WERI-Rb-1 (cell line): ENCODE results near the gene NR2F6.

Experiments used
- DNase-seq: peaks from one replicate; pipeline ENCODE4 v3.0.0-alpha.2; 2020
- H3K27ac ChIP-seq: fragments of 250-450 bp; sonication (Bioruptor Pico); 2 replicates; pipeline ENCODE4 v1.5.1; 2020; ENCODE audit warnings: mild to moderate bottlenecking, moderate library complexity
- H3K27me3 ChIP-seq: fragments of 250-450 bp; sonication (Bioruptor Pico); 2 replicates; pipeline ENCODE4 v1.5.1; 2021; ENCODE audit warnings: mild to moderate bottlenecking, low read depth, moderate library complexity; ENCODE audit not compliant: insufficient read depth, severe bottlenecking
- H3K36me3 ChIP-seq: fragments of 250-450 bp; sonication (Bioruptor Pico); 2 replicates; pipeline ENCODE4 v1.5.1; 2020; ENCODE audit warnings: mild to moderate bottlenecking, moderate library complexity
- H3K4me3 ChIP-seq: 2 replicates; pipeline ENCODE4 v1.5.1; 2011; ENCODE audit warnings: low read depth, mild to moderate bottlenecking, control low read depth, low read length
- H3K9me3 ChIP-seq: fragments of 250-450 bp; sonication (Bioruptor Pico); 2 replicates; pipeline ENCODE4 v1.5.1; 2021; ENCODE audit warnings: mild to moderate bottlenecking, moderate library complexity; ENCODE audit not compliant: severe bottlenecking
- CTCF ChIP-seq: IDR thresholded peaks from 2 replicates; pipeline ENCODE4 v1.5.1; 2011; ENCODE audit warnings: low read depth, mild to moderate bottlenecking, control low read depth, inconsistent platforms, low read length

The NR2F6 gene

GRCh38 chr19:17185590-17185989, 60.1 kb downstream of the NR2F6 start:
- H3K27ac ChIP-seq: no peak overlapping the region
- no peak for TF ChIP-seq CTCF
- H3K36me3 ChIP-seq: peaks cover 26% of the 10 kb centered on the region

GRCh38 chr19:17184371-17184841, 61.3 kb downstream of the NR2F6 start:
- no peak for TF ChIP-seq CTCF

More at GRCh38 chr19:17185590-17185989, 60.1 kb downstream of the NR2F6 start:
- no peaks in the 10 kb centered on the region for H3K27me3 ChIP-seq
- no peak overlapping the region for H3K4me3 ChIP-seq
- H3K9me3 ChIP-seq: no peaks in the 10 kb centered on the region
- no peak for DNase-seq

DNA sequence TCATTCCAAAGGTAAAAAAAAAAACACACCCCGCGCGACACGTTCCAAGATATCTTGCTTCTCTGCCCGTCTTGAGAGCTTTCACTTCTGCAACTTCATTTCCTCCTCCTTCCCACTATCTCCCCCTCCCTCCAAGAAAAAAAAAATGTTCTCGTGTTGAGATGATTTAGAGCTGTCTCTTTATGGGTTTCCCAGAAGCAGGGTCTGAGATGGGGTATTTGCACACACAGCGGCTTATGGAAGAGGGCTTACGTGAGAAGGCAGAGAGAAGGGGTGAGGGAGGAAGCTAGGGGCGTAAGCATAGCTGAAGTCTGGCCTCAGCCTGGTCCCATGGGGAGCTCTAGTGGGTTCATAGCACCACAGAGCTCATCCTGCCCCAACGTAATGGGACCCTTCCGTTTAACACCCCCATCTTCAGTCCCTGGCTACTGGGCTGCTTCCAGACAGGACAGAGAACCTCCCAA, 61.8 kb downstream of the NR2F6 start:
- no peak overlapping the region for H3K27ac ChIP-seq
- H3K4me3 ChIP-seq: no peak overlapping the region
- H3K36me3 ChIP-seq: peaks cover 19% of the 10 kb centered on the region
- TF ChIP-seq CTCF: no peak
- no peaks in the 10 kb centered on the region for H3K27me3 ChIP-seq
- DNase-seq: no peak
- H3K9me3 ChIP-seq: no peaks in the 10 kb centered on the region

More at GRCh38 chr19:17184371-17184841, 61.3 kb downstream of the NR2F6 start:
- Histone ChIP-seq H3K9me3 (no peaks in the 10 kb centered on the region), H3K4me3 (no peak overlapping the region), H3K27ac (no peak overlapping the region), H3K27me3 (no peaks in the 10 kb centered on the region), H3K36me3 (peaks cover 24% of the 10 kb centered on the region)
- no peak for DNase-seq

- Histone ChIP-seq H3K27ac (no peak overlapping the region), H3K9me3 (no peaks in the 10 kb centered on the region), H3K36me3 (peaks cover 19% of the 10 kb centered on the region), H3K27me3 (no peaks in the 10 kb centered on the region), H3K4me3 (no peak overlapping the region)
- no peak for TF ChIP-seq CTCF
- no peak for DNase-seq
Measured at GRCh38 chr19:17183271-17183761, 62.4 kb downstream of the NR2F6 start.
